GM23338 (cell line): Measurements from ENCODE around the gene SORT1. TPM values are rescaled to one million over a fixed set of nuclear protein-coding genes. Genes with fewer than 3 reads are reported as not detected.

Source experiments
- ATAC-seq: fragments of 200-7000 bp; cut with Tn5 transposase; 3 replicates; pipeline ENCODE4 v1.9.1; 2020
- DNase-seq: peaks from one replicate; pipeline ENCODE4 v3.0.0-alpha.2; 2015; ENCODE audit warnings: low spot score
- H2AFZ ChIP-seq: fragments of 200-600 bp; sonication (generic); 2 replicates; pipeline ENCODE4 v1.8.0; 2016; ENCODE audit warnings: antibody characterized with exemption, mild to moderate bottlenecking, moderate library complexity
- H3F3A ChIP-seq: fragments of 200-600 bp; sonication (generic); replicated peaks from 2 replicates; pipeline ENCODE4 v1.8.0; 2017; ENCODE audit warnings: antibody characterized with exemption, mixed run types, low read depth
- H3K27ac ChIP-seq: fragments of 200-600 bp; sonication (generic); 2 replicates; pipeline ENCODE4 v1.6.1; 2016; ENCODE audit warnings: low read depth
- H3K27me3 ChIP-seq: fragments of 200-600 bp; sonication (generic); 2 replicates; pipeline ENCODE4 v1.8.0; 2016; ENCODE audit warnings: mild to moderate bottlenecking, mixed run types, moderate library complexity; ENCODE audit not compliant: insufficient read depth
- H3K36me3 ChIP-seq: fragments of 200-600 bp; sonication (generic); 2 replicates; pipeline ENCODE4 v1.8.0; 2016; ENCODE audit warnings: mild to moderate bottlenecking; ENCODE audit not compliant: insufficient read depth
- H3K4me1 ChIP-seq: fragments of 200-600 bp; sonication (generic); 2 replicates; pipeline ENCODE4 v1.8.0; 2016; ENCODE audit warnings: mild to moderate bottlenecking, moderate library complexity; ENCODE audit not compliant: insufficient read depth
- H3K4me2 ChIP-seq: fragments of 200-600 bp; sonication (generic); 2 replicates; pipeline ENCODE4 v1.7.1; 2017; ENCODE audit warnings: mixed run types
- H3K4me3 ChIP-seq: fragments of 200-600 bp; sonication (generic); 2 replicates; pipeline ENCODE4 v1.6.1; 2016; ENCODE audit warnings: mixed run types
- H3K79me2 ChIP-seq: fragments of 200-600 bp; sonication (generic); replicated peaks from 2 replicates; pipeline ENCODE4 v1.8.0; 2017; ENCODE audit warnings: mild to moderate bottlenecking; ENCODE audit not compliant: insufficient read depth
- H3K9me2 ChIP-seq: fragments of 200-600 bp; sonication (generic); 2 replicates; pipeline ENCODE4 v1.8.0; 2017; ENCODE audit not compliant: insufficient read depth
- H4K20me1 ChIP-seq: fragments of 200-600 bp; sonication (generic); replicated peaks from 2 replicates; pipeline ENCODE4 v1.8.0; 2017; ENCODE audit warnings: mild to moderate bottlenecking; ENCODE audit not compliant: insufficient read depth
- H3K27ac Mint-ChIP-seq: 2 replicates; pipeline ENCODE4 v1.8.0; 2020; ENCODE audit warnings: inconsistent platforms, mild to moderate bottlenecking, moderate library complexity, mixed read lengths
- H3K27me3 Mint-ChIP-seq: 3 replicates; pipeline ENCODE4 v1.8.0; 2022; ENCODE audit warnings: low read depth, mild to moderate bottlenecking, moderate library complexity, mixed read lengths, inconsistent platforms; ENCODE audit not compliant: insufficient read depth, poor library complexity
- H3K36me3 Mint-ChIP-seq: 3 replicates; pipeline ENCODE4 v1.8.0; 2021; ENCODE audit warnings: low read depth, mild to moderate bottlenecking, inconsistent platforms, moderate library complexity, mixed read lengths
- H3K4me1 Mint-ChIP-seq: 3 replicates; pipeline ENCODE4 v1.8.0; 2020; ENCODE audit warnings: mild to moderate bottlenecking, inconsistent platforms, mixed read lengths
- H3K4me3 Mint-ChIP-seq: 3 replicates; pipeline ENCODE4 v1.8.0; 2021; ENCODE audit warnings: moderate library complexity, mild to moderate bottlenecking, inconsistent platforms, mixed read lengths
- H3K9me3 Mint-ChIP-seq: 3 replicates; pipeline ENCODE4 v1.8.0; 2020; ENCODE audit warnings: moderate library complexity, mild to moderate bottlenecking, inconsistent platforms, mixed read lengths
- EZH2phosphoT487 ChIP-seq: fragments of 200-600 bp; sonication (generic); IDR thresholded peaks from one replicate; pipeline ENCODE4 v1.8.1; 2018; ENCODE audit warnings: antibody characterized with exemption; ENCODE audit not compliant: unreplicated experiment
- STAT1 ChIP-seq: IDR thresholded peaks from one replicate; pipeline ENCODE4 v1.6.1; 2016; ENCODE audit warnings: antibody characterized with exemption; ENCODE audit not compliant: unreplicated experiment
- polyA plus RNA-seq: library from polyadenylated mRNA; unstranded; fragments of >200 nt; fragmentation: Nextera tagmentation; extraction: Ambion mirVana; gene quantifications from 2 replicates; pipeline ENCODE4 v1.2.1, GENCODE V29; 2016
- total RNA-seq: library from RNA; depleted of rRNA; stranded (reverse); fragments of >200 nt; shearing (Covaris generic); gene quantifications from 2 replicates; pipeline ENCODE4 v1.2.3, GENCODE V29; 2014
- TF ChIP-seq, protein P1 (sequence below): IDR thresholded peaks from one replicate; pipeline ENCODE4 v1.6.1; 2018; ENCODE audit warnings: antibody characterized with exemption; ENCODE audit not compliant: unreplicated experiment
- TF ChIP-seq, protein P2 (sequence below): fragments of 250-450 bp; sonication (Bioruptor Pico); IDR thresholded peaks from 2 replicates; pipeline ENCODE4 v1.5.0; 2020; ENCODE audit warnings: mild to moderate bottlenecking, moderate library complexity

SORT1 gene
- total and polyA plus RNA-seq, 2 experiments from 2014 or later, result 10.9 to 55.4 TPM

DNA sequence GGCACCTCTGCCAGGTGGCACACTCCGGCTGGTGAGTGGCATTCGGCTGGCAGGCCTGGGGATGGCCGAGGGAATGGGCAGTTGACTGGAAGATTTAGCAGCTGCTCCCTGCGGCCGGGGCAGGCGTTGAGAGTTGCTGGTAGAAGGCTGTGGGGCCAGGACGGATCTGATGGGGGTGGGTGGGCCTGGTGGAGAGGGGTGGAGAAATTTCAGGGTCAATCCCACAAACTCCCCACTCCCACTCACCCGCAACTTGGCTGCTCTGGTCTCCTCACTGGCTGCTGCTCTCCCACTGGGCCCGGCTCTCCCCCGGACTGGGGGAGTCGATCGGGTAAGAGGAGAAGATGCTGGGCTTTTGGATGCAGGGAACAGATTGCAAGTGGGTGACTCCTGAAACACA lies 116.9 kb downstream of the SORT1 start:
- H3K4me3 Mint-ChIP-seq, result peak overlapping the region; percentile 99; the same call in 1 of the 3 replicates
- H3K9me3 Mint-ChIP-seq, result no peaks in the 10 kb centered on the region
- Histone ChIP-seq H3K79me2 (peaks cover 26% of the 10 kb centered on the region), H3K4me2 (no peak overlapping the region), H3K27me3 (no peaks in the 10 kb centered on the region), H3K36me3 (peaks cover 12% of the 10 kb centered on the region; the same call in 1 of the 2 replicates), H3F3A (peaks cover 25% of the 10 kb centered on the region), H3K27ac (no peak overlapping the region), H3K4me3 (0 out of 2 replicates have a peak overlapping the region, but pooled peaks have one; percentile 98), H3K9me2 (no peaks in the 10 kb centered on the region), H2AFZ (no peak overlapping the region), H3K4me1 (peaks cover 28% of the 10 kb centered on the region), H4K20me1 (peaks cover 15% of the 10 kb centered on the region)
- ATAC-seq (no peak), DNase-seq (no peak)
- TF ChIP-seq, protein P1, sequence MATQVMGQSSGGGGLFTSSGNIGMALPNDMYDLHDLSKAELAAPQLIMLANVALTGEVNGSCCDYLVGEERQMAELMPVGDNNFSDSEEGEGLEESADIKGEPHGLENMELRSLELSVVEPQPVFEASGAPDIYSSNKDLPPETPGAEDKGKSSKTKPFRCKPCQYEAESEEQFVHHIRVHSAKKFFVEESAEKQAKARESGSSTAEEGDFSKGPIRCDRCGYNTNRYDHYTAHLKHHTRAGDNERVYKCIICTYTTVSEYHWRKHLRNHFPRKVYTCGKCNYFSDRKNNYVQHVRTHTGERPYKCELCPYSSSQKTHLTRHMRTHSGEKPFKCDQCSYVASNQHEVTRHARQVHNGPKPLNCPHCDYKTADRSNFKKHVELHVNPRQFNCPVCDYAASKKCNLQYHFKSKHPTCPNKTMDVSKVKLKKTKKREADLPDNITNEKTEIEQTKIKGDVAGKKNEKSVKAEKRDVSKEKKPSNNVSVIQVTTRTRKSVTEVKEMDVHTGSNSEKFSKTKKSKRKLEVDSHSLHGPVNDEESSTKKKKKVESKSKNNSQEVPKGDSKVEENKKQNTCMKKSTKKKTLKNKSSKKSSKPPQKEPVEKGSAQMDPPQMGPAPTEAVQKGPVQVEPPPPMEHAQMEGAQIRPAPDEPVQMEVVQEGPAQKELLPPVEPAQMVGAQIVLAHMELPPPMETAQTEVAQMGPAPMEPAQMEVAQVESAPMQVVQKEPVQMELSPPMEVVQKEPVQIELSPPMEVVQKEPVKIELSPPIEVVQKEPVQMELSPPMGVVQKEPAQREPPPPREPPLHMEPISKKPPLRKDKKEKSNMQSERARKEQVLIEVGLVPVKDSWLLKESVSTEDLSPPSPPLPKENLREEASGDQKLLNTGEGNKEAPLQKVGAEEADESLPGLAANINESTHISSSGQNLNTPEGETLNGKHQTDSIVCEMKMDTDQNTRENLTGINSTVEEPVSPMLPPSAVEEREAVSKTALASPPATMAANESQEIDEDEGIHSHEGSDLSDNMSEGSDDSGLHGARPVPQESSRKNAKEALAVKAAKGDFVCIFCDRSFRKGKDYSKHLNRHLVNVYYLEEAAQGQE, result no peak
- TF ChIP-seq STAT1, result no peak
- TF ChIP-seq, protein P2, sequence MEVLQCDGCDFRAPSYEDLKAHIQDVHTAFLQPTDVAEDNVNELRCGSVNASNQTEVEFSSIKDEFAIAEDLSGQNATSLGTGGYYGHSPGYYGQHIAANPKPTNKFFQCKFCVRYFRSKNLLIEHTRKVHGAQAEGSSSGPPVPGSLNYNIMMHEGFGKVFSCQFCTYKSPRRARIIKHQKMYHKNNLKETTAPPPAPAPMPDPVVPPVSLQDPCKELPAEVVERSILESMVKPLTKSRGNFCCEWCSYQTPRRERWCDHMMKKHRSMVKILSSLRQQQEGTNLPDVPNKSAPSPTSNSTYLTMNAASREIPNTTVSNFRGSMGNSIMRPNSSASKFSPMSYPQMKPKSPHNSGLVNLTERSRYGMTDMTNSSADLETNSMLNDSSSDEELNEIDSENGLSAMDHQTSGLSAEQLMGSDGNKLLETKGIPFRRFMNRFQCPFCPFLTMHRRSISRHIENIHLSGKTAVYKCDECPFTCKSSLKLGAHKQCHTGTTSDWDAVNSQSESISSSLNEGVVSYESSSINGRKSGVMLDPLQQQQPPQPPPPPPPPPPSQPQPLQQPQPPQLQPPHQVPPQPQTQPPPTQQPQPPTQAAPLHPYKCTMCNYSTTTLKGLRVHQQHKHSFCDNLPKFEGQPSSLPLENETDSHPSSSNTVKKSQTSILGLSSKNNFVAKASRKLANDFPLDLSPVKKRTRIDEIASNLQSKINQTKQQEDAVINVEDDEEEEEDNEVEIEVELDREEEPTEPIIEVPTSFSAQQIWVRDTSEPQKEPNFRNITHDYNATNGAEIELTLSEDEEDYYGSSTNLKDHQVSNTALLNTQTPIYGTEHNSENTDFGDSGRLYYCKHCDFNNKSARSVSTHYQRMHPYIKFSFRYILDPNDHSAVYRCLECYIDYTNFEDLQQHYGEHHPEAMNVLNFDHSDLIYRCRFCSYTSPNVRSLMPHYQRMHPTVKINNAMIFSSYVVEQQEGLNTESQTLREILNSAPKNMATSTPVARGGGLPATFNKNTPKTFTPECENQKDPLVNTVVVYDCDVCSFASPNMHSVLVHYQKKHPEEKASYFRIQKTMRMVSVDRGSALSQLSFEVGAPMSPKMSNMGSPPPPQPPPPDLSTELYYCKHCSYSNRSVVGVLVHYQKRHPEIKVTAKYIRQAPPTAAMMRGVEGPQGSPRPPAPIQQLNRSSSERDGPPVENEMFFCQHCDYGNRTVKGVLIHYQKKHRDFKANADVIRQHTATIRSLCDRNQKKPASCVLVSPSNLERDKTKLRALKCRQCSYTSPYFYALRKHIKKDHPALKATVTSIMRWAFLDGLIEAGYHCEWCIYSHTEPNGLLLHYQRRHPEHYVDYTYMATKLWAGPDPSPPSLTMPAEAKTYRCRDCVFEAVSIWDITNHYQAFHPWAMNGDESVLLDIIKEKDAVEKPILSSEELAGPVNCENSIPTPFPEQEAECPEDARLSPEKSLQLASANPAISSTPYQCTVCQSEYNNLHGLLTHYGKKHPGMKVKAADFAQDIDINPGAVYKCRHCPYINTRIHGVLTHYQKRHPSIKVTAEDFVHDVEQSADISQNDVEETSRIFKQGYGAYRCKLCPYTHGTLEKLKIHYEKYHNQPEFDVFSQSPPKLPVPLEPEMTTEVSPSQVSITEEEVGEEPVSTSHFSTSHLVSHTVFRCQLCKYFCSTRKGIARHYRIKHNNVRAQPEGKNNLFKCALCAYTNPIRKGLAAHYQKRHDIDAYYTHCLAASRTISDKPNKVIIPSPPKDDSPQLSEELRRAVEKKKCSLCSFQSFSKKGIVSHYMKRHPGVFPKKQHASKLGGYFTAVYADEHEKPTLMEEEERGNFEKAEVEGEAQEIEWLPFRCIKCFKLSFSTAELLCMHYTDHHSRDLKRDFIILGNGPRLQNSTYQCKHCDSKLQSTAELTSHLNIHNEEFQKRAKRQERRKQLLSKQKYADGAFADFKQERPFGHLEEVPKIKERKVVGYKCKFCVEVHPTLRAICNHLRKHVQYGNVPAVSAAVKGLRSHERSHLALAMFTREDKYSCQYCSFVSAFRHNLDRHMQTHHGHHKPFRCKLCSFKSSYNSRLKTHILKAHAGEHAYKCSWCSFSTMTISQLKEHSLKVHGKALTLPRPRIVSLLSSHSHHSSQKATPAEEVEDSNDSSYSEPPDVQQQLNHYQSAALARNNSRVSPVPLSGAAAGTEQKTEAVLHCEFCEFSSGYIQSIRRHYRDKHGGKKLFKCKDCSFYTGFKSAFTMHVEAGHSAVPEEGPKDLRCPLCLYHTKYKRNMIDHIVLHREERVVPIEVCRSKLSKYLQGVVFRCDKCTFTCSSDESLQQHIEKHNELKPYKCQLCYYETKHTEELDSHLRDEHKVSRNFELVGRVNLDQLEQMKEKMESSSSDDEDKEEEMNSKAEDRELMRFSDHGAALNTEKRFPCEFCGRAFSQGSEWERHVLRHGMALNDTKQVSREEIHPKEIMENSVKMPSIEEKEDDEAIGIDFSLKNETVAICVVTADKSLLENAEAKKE (CRISPR knock-in tag), result no peak
- TF ChIP-seq EZH2phosphoT487, result no peak
- peaks cover 38% of the 10 kb centered on the region for H3K4me1 Mint-ChIP-seq
- peaks cover 37% of the 10 kb centered on the region for H3K36me3 Mint-ChIP-seq
- H3K27me3 Mint-ChIP-seq, result peaks cover 16% of the 10 kb centered on the region
- H3K27ac Mint-ChIP-seq, result no peak overlapping the region
